ENCODE data around the gene E2F7. TPM values are rescaled to one million over a fixed set of nuclear protein-coding genes. Genes with fewer than 3 reads are reported as not detected.
A peak's percentile ranks its signal among the peaks of the same experiment; 100 is the strongest.

Gene E2F7
- total and polyA plus RNA-seq, 2 of the 13 experiments (the other 11 are each of a cell fraction or from before 2014, with no cell fraction given), result 1.7 to 7.3 TPM

GRCh38 chr12:77065361-77066204, at the start of gene E2F7 (continued):
- TF ChIP-seq THRA (CRISPR knock-in tag; IDR thresholded peaks at IDR 0.05; ENCODE audit: borderline replicate concordance) (no peak), ZBTB7B (CRISPR knock-in tag; IDR thresholded peaks at IDR 0.05) (no peak), PTBP1 (IDR thresholded peaks at IDR 0.05; ENCODE audit: low read depth, low read length, poor library complexity, severe bottlenecking) (no peak), ZNF382 (CRISPR knock-in tag; IDR thresholded peaks at IDR 0.05; ENCODE audit: borderline replicate concordance) (no peak), POLR2AphosphoS2 (IDR thresholded peaks at IDR 0.05; ENCODE audit: low read depth, low read length) (no peak), ZNF496 (CRISPR knock-in tag; IDR thresholded peaks at IDR 0.05; ENCODE audit: insufficient replicate concordance) (no peak), ETS1 (CRISPR knock-in tag; IDR thresholded peaks at IDR 0.05) (no peak), ISL2 (CRISPR knock-in tag; IDR thresholded peaks at IDR 0.05) (no peak), NFRKB (IDR thresholded peaks at IDR 0.05) (no peak), IRF9 (CRISPR knock-in tag; IDR thresholded peaks at IDR 0.05; ENCODE audit: borderline replicate concordance) (peak; percentile 57; the same call in 1 of the 2 replicates), HDAC2 (CRISPR knock-in tag; IDR thresholded peaks at IDR 0.05) (no peak; the same call in 1 of the 2 replicates), HMGA1 (CRISPR knock-in tag; conservative IDR thresholded peaks at IDR 0.05) (no peak), ZNF549 (CRISPR knock-in tag; IDR thresholded peaks at IDR 0.05) (no peak), XRCC5 (optimal IDR thresholded peaks at IDR 0.05; ENCODE audit: low read length) (peak; percentile 38), ZNF317 (CRISPR knock-in tag; IDR thresholded peaks at IDR 0.05) (no peak), MXD4 (CRISPR knock-in tag; IDR thresholded peaks at IDR 0.05) (no peak), AGO1 (IDR thresholded peaks at IDR 0.05; ENCODE audit: low read depth, low read length, poor library complexity, severe bottlenecking) (no peak), ATF3 (CRISPR knock-in tag; IDR thresholded peaks at IDR 0.05) (no peak), ZNF75D (CRISPR knock-in tag; IDR thresholded peaks at IDR 0.05; ENCODE audit: borderline replicate concordance) (no peak), ZNF569 (CRISPR knock-in tag; IDR thresholded peaks at IDR 0.05; ENCODE audit: borderline replicate concordance) (no peak), BCL3 (CRISPR knock-in tag; IDR thresholded peaks at IDR 0.05) (no peak), ZXDC (CRISPR knock-in tag; IDR thresholded peaks at IDR 0.05) (0 out of 2 replicates have a peak, but pooled peaks have one; percentile 43)
